Lung (tissue), 12 donors: ENCODE results near the gene AUNIP. TPM values are rescaled to one million over a fixed set of nuclear protein-coding genes. Genes with fewer than 3 reads are reported as not detected.

Experiments used
- ATAC-seq: fragments of 200-7000 bp; cut with Tn5 transposase; one replicate; pipeline ENCODE4 v1.9.1; 2020; ENCODE audit warnings: moderate number of reproducible peaks; ENCODE audit not compliant: insufficient read depth, low FRiP score
- DNase-seq, 3 donors: peaks; one replicate each; pipeline ENCODE4 v3.0.0-alpha.2; 2013 to 2017
- H3K27ac ChIP-seq, 2 donors: one replicate each; pipeline ENCODE4 v1.5.1; 2013; ENCODE audit warnings: mild to moderate bottlenecking in 2 of 2, moderate library complexity in 2 of 2, control low read depth in 1 of 2, inconsistent platforms in 1 of 2, low read depth in 1 of 2, low read length in 1 of 2
- H3K27me3 ChIP-seq, 3 donors: one replicate each; pipeline ENCODE4 v1.5.1; 2013; ENCODE audit warnings: low read length in 2 of 3; ENCODE audit not compliant: control insufficient read depth in 3 of 3, insufficient read depth in 3 of 3
- H3K36me3 ChIP-seq, 4 donors: one replicate each; pipeline ENCODE4 v1.5.1; 2013; ENCODE audit warnings: low read length in 4 of 4, mild to moderate bottlenecking in 1 of 4, moderate library complexity in 1 of 4; ENCODE audit not compliant: control insufficient read depth in 4 of 4, insufficient read depth in 4 of 4
- H3K4me1 ChIP-seq, 5 donors: one replicate each; pipeline ENCODE4 v1.5.1; 2013; ENCODE audit warnings: low read length in 5 of 5, mild to moderate bottlenecking in 2 of 5, moderate library complexity in 1 of 5; ENCODE audit not compliant: control insufficient read depth in 5 of 5, insufficient read depth in 5 of 5
- H3K4me3 ChIP-seq: one replicate; pipeline ENCODE4 v1.5.1; 2013; ENCODE audit warnings: mild to moderate bottlenecking, control low read depth, moderate library complexity
- H3K9ac ChIP-seq, 2 donors: one replicate each; pipeline ENCODE4 v1.5.1; 2013; ENCODE audit warnings: low read length in 2 of 2, control low read depth in 1 of 2; ENCODE audit not compliant: insufficient read depth in 1 of 2
- H3K9me3 ChIP-seq, 4 donors: one replicate each; pipeline ENCODE4 v1.5.1; 2013; ENCODE audit warnings: low read length in 3 of 4, mild to moderate bottlenecking in 1 of 4, moderate library complexity in 1 of 4; ENCODE audit not compliant: control insufficient read depth in 4 of 4, insufficient read depth in 3 of 4
- WGBS, 2 donors: extraction: QIAGEN DNeasy Blood & Tissue Kit; methylation state at CpG; one replicate each; pipeline ENCODE4 v1.1.7; 2013; 5-methylcytosine and 5-hydroxymethylcytosine counted together
- polyA plus RNA-seq, 2 donors: library from polyadenylated mRNA; stranded (reverse); fragments of 200-250 nt; gene quantifications; one replicate each; pipeline ENCODE4 v1.2.1, GENCODE V29; 2013
- total RNA-seq, 2 donors: library from RNA; depleted of rRNA in 1 of 2; stranded (reverse); fragments of >200 nt in 1 of 2; gene quantifications; one replicate each; pipeline ENCODE4 v1.2.1, GENCODE V29; 2014 to 2021
- TF ChIP-seq, protein P1 (sequence below): IDR thresholded peaks from 2 replicates; pipeline ENCODE4 v1.5.1; 2012; ENCODE audit warnings: mild to moderate bottlenecking; ENCODE audit errors: control extremely low read depth, extremely low read depth
- donor health status: control.
- donor health status: control.
- donor health status: Bipolar disorder and iron deficiency.
- donor health status: healthy.
- donor health status: DM: yes; HTN: yes; CAD: no.

Gene AUNIP
- total and polyA plus RNA-seq, 4 donors, result 0.21 to 1.1 (median 0.29) TPM

DNA sequence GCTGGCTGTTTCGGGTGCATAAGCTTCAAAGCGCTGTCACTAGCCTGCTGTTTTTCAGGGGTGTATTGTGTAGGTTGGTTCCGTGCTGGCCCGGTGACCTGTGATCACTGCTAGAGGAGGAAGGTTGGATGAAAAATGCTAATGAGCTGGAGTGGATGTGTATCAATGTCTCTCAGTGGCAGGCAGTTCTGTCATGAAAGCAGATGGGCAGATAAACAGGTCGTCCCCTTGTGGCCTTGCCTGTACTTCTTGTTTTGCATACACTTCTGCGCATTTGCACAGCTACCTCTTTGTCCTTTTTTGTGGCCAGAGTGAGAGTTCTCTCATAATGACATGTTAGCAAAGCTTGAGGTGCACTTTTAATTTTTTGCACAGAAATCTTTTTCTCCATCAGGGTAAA is 56.3 kb downstream of the AUNIP start:
- no peak overlapping the region for H3K27ac ChIP-seq
- peaks cover 0 to 21% (median 4%) of the 10 kb centered on the region in 5 donors for H3K4me1 ChIP-seq
- 60 to 61% methylated on average over 6 of the region's 6 CpGs for WGBS, 2 donors

GRCh38 chr1:25800703-25801377 is 58.4 kb downstream of the AUNIP start:
- H3K27ac ChIP-seq, result peak overlapping the region; percentile 80 to 81
- TF ChIP-seq, protein P1, sequence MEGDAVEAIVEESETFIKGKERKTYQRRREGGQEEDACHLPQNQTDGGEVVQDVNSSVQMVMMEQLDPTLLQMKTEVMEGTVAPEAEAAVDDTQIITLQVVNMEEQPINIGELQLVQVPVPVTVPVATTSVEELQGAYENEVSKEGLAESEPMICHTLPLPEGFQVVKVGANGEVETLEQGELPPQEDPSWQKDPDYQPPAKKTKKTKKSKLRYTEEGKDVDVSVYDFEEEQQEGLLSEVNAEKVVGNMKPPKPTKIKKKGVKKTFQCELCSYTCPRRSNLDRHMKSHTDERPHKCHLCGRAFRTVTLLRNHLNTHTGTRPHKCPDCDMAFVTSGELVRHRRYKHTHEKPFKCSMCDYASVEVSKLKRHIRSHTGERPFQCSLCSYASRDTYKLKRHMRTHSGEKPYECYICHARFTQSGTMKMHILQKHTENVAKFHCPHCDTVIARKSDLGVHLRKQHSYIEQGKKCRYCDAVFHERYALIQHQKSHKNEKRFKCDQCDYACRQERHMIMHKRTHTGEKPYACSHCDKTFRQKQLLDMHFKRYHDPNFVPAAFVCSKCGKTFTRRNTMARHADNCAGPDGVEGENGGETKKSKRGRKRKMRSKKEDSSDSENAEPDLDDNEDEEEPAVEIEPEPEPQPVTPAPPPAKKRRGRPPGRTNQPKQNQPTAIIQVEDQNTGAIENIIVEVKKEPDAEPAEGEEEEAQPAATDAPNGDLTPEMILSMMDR, result no peak
- H3K4me1 ChIP-seq, result peaks cover 0 to 19% (median 2%) of the 10 kb centered on the region in 5 donors
- no peaks in the 10 kb centered on the region for H3K9me3 ChIP-seq
- 52 to 67% methylated on average over 15 of the region's 15 CpGs for WGBS, 2 donors
- no peaks in the 10 kb centered on the region for H3K27me3 ChIP-seq
- peaks cover 0 to 6% (median 2%) of the 10 kb centered on the region in 4 donors for H3K36me3 ChIP-seq
- peak in 1 of 3 donors; percentile 28 for DNase-seq
- ATAC-seq, result no peak
- H3K9ac ChIP-seq, result peak overlapping the region; percentile 63 to 65
- peak overlapping the region; percentile 70 for H3K4me3 ChIP-seq

More for the DNA sequence above, 56.3 kb downstream of the AUNIP start:
- TF ChIP-seq, protein P1, result no peak
- no peak overlapping the region for H3K4me3 ChIP-seq
- DNase-seq, result no peak
- no peaks in the 10 kb centered on the region for H3K9me3 ChIP-seq
- ATAC-seq, result no peak
- H3K27me3 ChIP-seq, result no peaks in the 10 kb centered on the region
- no peak overlapping the region for H3K9ac ChIP-seq
- H3K36me3 ChIP-seq, result peaks cover 0 to 9% (median 6%) of the 10 kb centered on the region in 4 donors

DNA sequence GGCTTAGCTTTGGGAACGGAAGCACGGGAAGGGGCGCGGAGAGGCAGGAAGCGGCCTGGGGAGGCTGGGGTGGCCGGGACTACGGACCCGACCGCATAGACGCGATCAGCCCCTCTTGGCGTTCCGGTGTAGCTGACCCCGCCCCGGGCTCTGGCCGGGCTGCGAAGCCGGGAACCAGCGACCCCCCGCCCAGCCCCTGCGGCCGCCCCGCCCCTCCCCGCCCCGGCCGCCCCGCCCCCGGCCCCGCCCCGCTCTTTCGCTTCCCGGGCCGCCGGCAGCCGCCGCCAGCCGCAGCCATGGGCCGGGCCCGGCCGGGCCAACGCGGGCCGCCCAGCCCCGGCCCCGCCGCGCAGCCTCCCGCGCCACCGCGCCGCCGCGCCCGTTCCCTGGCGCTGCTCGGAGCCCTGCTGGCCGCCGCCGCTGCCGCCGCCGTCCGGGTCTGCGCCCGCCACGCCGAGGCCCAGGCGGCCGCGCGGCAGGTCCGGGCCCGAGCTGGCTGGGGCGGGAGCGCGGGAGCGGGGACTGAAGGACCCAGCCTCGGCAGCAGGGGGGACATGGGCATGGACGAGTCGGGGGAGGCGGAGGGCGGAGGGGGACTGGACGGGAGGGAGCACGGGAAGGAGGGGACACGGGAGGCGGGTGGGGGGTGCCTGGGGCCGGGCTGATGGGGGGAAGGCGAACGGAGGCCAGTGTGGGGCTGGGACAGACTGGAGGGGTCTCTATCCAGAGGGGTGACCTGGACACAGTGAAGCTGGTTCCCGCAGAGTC is 59.1 kb downstream of the AUNIP start, which contains the start of gene SELENON:
SELENON (plus strand) TSS at position 259 of the 768 bp plus-strand sequence; CDS start at position 297, 38 bp downstream.
- Histone ChIP-seq H3K9ac (peak within 1 kb of the TSS; percentile 63 to 65), H3K36me3 (peaks cover 0 to 2% (median under 1%) of the 10 kb centered on the region in 4 donors), H3K27ac (peak within 1 kb of the TSS; percentile 81 to 90), H3K4me1 (peaks cover 0 to 19% (median 2%) of the 10 kb centered on the region in 5 donors), H3K9me3 (no peaks in the 10 kb centered on the region), H3K4me3 (peak within 1 kb of the TSS; percentile 70), H3K27me3 (no peaks in the 10 kb centered on the region)
- ATAC-seq (peak; percentile 41), DNase-seq (peak; percentile 70 to 84 (median 81))
- 1% methylated on average over 32 to 89 of the region's 91 CpGs for WGBS, 2 donors
- TF ChIP-seq, protein P1, result no peak
